Mucosa of rectum (tissue), 2 donors: ENCODE results near the gene DNM1L.
A peak's percentile ranks its signal among the peaks of the same experiment; 100 is the strongest.

Experiments
- H3K27ac ChIP-seq, 2 donors: one replicate each; pipeline ENCODE4 v1.7.0; 2013; ENCODE audit warnings: inconsistent platforms in 2 of 2, low read depth in 2 of 2, low read length in 2 of 2
- H3K27me3 ChIP-seq, 2 donors: one replicate each; pipeline ENCODE4 v1.7.0; 2013; ENCODE audit warnings: low read length in 2 of 2; ENCODE audit not compliant: control insufficient read depth in 2 of 2, insufficient read depth in 2 of 2
- H3K36me3 ChIP-seq, 2 donors: one replicate each; pipeline ENCODE4 v1.7.0; 2013; ENCODE audit warnings: low read length in 2 of 2; ENCODE audit not compliant: control insufficient read depth in 2 of 2, insufficient read depth in 2 of 2
- H3K4me1 ChIP-seq, 2 donors: one replicate each; pipeline ENCODE4 v1.7.0; 2013; ENCODE audit warnings: low read length in 2 of 2, mild to moderate bottlenecking in 1 of 2; ENCODE audit not compliant: control insufficient read depth in 2 of 2, insufficient read depth in 2 of 2
- H3K4me3 ChIP-seq, 2 donors: one replicate each; pipeline ENCODE4 v1.7.0; 2013; ENCODE audit warnings: low read length in 2 of 2
- H3K9ac ChIP-seq, 2 donors: one replicate each; pipeline ENCODE4 v1.7.0; 2013; ENCODE audit warnings: low read length in 2 of 2, low read depth in 1 of 2, mild to moderate bottlenecking in 1 of 2
- H3K9me3 ChIP-seq, 2 donors: one replicate each; pipeline ENCODE4 v1.7.0; 2013; ENCODE audit warnings: low read length in 2 of 2; ENCODE audit not compliant: control insufficient read depth in 2 of 2
- donor health status: healthy.
- donor health status: Normal muscosa, but diverticular disease.

The DNM1L gene

DNA sequence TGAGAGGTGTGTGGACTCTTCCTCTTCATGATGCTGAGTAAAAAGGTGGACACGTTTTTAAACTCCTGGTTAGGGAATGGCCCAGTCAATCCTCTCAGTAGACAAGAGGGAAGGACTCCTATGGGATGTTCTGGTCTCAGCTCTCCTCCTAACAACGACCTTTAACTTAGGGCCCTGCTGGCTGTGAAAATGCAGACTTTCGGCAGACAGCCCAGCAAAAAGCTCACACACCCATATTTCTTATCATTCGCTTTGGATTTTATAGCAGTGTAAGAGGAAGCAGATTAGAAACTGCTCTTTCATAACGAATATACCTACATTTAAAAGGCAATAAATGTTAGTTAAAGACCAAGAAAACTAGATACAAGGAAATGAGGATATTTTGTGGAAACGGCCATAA is 94.6 kb downstream of the DNM1L start:
- Histone ChIP-seq H3K4me1 (peaks cover 12 to 44% of the 10 kb centered on the region in 2 donors), H3K9ac (peak overlapping the region in 1 of 2 donors; percentile 6), H3K4me3 (no peak overlapping the region), H3K9me3 (no peaks in the 10 kb centered on the region), H3K27me3 (no peaks in the 10 kb centered on the region), H3K36me3 (no peaks in the 10 kb centered on the region), H3K27ac (peak overlapping the region; percentile 59 to 81)

DNA sequence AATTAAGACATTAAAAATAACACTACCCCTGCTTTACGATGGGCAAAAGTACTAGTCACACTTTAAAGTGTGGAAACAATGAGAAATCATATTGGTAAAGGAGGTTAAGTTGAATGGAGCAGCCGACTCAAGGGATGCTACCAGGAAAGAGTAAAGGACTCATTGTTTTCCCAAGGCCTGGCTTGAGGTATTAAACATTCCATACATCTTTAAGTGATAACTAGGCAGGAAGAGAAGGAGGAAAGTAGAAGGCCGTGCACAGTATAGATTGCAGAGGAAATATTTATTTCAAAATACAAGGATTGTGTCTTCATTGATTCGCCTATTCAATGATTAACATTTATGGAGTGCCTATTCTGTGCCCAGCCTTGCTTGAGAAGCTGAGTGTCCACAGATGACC is 97.2 kb downstream of the DNM1L start:
- no peak overlapping the region for H3K9ac ChIP-seq
- no peaks in the 10 kb centered on the region for H3K27me3 ChIP-seq
- peaks cover 12 to 39% of the 10 kb centered on the region in 2 donors for H3K4me1 ChIP-seq
- no peak overlapping the region for H3K4me3 ChIP-seq
- H3K36me3 ChIP-seq: no peaks in the 10 kb centered on the region
- peak overlapping the region; percentile 20 to 26 for H3K27ac ChIP-seq
- H3K9me3 ChIP-seq: no peaks in the 10 kb centered on the region

DNA sequence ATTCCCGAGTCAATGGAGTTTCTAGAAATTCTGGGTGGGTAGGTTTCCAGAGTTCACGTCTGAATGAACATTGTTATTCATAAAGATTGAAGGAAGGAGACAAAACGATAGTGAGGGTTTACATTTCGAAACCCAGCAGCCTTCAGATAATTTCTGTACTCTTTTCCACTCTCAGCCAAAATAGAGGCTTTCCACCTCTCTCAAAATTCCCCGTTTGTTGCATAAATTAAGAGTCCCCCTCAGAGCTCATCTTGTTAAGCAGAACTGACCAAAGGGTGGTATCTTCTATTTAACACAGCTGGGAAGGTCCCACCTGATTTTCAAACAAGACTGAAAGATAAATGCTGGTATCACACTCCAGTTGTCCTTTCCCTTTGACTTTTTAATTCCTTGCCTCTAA is 98.1 kb downstream of the DNM1L start:
- H3K27ac ChIP-seq: no peak overlapping the region
- no peaks in the 10 kb centered on the region for H3K27me3 ChIP-seq
- H3K36me3 ChIP-seq: no peaks in the 10 kb centered on the region
- peaks cover 12 to 37% of the 10 kb centered on the region in 2 donors for H3K4me1 ChIP-seq
- H3K9ac ChIP-seq: no peak overlapping the region
- H3K9me3 ChIP-seq: no peaks in the 10 kb centered on the region
- H3K4me3 ChIP-seq: no peak overlapping the region

DNA sequence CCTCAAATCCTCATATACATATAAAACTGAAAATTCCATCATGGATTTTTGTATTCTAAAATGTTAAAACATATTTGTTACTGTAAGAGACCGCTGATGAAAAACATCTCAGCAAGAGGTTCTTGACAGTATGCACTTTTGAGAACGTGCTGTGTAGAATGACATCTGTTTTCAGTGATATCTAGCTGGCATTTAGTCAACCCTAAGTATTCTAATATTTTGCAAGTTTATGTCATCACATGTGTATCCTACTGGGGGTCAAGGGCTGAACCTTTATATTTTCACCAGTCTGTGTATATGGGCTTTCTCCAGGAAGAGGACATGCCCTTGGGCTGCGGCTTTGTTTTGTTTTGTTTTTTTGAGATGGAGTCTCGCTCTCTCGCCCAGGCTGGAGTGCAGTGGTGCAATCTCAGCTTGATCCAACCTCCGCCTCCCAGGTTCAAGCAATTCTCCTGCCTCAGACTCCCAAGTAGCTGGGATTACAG is 98.6 kb downstream of the DNM1L start:
- no peaks in the 10 kb centered on the region for H3K9me3 ChIP-seq

DNA sequence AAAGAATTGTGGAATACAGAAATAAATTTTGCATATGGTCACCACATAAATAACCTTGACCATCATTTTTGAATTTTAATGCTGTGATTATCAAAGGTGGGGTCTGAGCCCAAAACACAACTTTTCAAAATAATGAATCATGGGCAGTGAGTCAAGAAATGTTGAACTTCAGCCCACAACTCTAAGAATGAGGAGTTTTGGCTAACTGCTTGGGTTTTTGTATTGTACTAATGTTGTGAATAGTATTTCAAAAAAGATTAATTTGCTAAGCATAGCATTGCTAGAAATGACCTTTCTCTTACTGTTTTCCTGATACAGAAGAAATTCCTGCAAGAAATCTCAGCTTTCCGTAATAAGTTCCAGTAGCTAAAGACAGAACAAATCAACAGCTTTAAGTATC is 101.0 kb downstream of the DNM1L start:
- Histone ChIP-seq H3K4me1 (peaks cover 0 to 23% of the 10 kb centered on the region in 2 donors), H3K9ac (no peak overlapping the region), H3K4me3 (no peak overlapping the region), H3K27ac (no peak overlapping the region), H3K36me3 (no peaks in the 10 kb centered on the region), H3K27me3 (no peaks in the 10 kb centered on the region), H3K9me3 (no peaks in the 10 kb centered on the region)

More for the DNA sequence above, 98.6 kb downstream of the DNM1L start:
- peaks cover 7 to 34% of the 10 kb centered on the region in 2 donors for H3K4me1 ChIP-seq
- no peaks in the 10 kb centered on the region for H3K36me3 ChIP-seq
- H3K9ac ChIP-seq: no peak overlapping the region
- no peak overlapping the region for H3K27ac ChIP-seq
- H3K27me3 ChIP-seq: no peaks in the 10 kb centered on the region
- no peak overlapping the region for H3K4me3 ChIP-seq

DNA sequence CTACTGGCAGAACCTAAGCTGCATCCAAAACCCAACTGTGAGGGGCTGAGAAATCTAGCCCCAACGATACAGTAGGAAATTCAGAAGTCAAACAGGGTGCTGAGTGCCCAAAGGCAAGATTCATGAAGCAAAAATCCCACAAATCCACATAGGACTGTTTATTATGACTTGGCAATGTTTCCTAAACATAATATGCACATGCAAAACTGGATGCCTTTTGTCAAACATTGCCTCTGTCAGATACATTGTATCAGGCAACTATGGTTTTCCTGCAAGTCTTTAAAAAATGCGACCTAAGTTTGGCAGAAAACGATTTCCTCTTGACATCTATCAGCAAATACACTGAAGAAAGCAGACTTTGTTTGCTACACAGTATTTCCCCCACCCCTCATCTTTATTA is 103.9 kb downstream of the DNM1L start:
- H3K9ac ChIP-seq: no peak overlapping the region
- no peak overlapping the region for H3K4me3 ChIP-seq
- peaks cover 0 to 8% of the 10 kb centered on the region in 2 donors for H3K4me1 ChIP-seq
- no peaks in the 10 kb centered on the region for H3K9me3 ChIP-seq
- no peaks in the 10 kb centered on the region for H3K27me3 ChIP-seq
- no peak overlapping the region for H3K27ac ChIP-seq
- H3K36me3 ChIP-seq: no peaks in the 10 kb centered on the region

DNA sequence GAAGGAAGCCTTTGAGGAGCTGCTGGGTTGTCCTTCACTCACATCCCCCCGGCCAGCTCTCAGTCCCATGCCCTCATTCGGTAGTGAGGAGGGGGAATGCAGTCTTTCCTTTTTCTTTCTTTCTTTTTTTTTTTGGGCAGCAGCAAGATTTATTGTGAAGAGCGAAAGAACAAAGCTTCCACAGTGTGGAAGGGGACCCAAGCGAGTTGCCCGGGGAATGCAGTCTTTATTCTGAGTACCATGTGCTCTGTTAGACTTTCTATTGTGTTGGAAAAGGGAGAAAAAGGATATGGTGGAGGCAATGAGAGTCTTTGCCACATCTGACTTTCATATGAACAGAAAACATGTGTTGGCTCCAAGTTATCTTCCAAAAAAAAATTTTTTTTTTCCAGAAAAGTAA is 106.5 kb downstream of the DNM1L start:
- Histone ChIP-seq H3K9me3 (no peaks in the 10 kb centered on the region), H3K27ac (no peak overlapping the region), H3K4me3 (no peak overlapping the region), H3K9ac (no peak overlapping the region), H3K36me3 (peaks cover 0 to 4% of the 10 kb centered on the region in 2 donors), H3K27me3 (no peaks in the 10 kb centered on the region), H3K4me1 (no peaks in the 10 kb centered on the region)

DNA sequence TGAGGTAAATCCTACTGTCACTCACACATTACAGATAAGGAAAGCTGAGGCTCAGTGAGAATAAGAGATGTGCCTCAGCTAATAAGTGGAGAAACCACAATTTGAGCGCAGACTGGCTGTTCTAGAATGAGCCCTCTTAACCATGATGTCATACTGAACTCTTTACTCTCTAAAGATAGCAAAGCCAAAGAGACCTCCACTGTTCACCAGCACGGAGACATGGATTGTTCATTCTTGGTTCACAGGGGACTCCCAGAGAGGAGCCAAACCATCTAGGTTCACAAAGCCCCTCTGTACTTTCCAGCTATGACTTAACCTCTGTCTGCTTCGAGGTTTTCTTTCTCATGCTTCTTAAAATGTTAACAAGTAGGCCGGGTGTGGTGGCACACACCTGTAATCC is 109.3 kb downstream of the DNM1L start:
- peaks cover 13% of the 10 kb centered on the region in 2 donors for H3K36me3 ChIP-seq
- H3K27ac ChIP-seq: no peak overlapping the region
- H3K4me1 ChIP-seq: no peaks in the 10 kb centered on the region
- H3K9ac ChIP-seq: no peak overlapping the region
- H3K4me3 ChIP-seq: no peak overlapping the region
- no peaks in the 10 kb centered on the region for H3K9me3 ChIP-seq
- H3K27me3 ChIP-seq: no peaks in the 10 kb centered on the region

DNA sequence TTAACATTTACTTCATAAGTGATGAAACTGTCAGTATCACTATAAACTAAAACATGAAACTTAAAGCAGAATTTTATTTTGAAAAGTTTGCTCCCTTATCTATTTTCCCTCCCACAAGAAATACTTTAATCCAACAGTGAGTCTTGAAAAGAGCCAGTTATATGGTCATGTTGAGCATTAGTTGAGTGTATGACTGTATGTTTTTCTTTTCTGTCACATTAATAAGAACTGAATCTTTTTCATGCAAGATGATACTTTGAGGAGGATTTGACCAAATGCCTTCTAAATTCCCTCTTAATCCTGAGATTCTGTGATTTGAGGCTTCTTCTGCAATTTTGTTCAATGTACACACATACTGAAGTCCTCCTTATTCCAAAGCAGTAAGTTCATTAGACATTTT is 110.3 kb downstream of the DNM1L start:
- Histone ChIP-seq H3K4me3 (no peak overlapping the region), H3K9ac (no peak overlapping the region), H3K9me3 (no peaks in the 10 kb centered on the region), H3K27ac (no peak overlapping the region), H3K4me1 (no peaks in the 10 kb centered on the region), H3K36me3 (peaks cover 16 to 20% of the 10 kb centered on the region in 2 donors), H3K27me3 (no peaks in the 10 kb centered on the region)

DNA sequence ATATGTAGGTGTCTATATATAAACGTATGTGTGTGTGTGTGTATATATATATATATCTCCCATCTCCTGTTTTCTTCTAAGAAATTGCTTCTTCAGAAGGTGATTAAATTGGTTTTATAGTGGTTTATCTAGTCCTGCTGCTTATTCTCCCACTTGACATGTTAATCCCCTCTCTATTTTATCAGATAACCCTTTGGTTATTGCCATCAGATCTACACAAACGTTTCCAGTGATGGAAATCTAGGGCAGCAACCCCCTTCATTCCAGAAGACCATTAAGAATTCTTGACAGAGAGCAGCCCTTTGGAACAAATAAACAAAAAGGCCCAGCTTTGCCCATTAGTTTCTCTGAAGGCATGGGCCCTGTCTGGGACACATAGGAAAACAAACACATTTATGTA is 110.8 kb downstream of the DNM1L start:
- Histone ChIP-seq H3K36me3 (peaks cover 16 to 24% of the 10 kb centered on the region in 2 donors), H3K4me3 (no peak overlapping the region), H3K9ac (no peak overlapping the region), H3K27ac (no peak overlapping the region), H3K27me3 (no peaks in the 10 kb centered on the region), H3K9me3 (no peaks in the 10 kb centered on the region), H3K4me1 (no peaks in the 10 kb centered on the region)

DNA sequence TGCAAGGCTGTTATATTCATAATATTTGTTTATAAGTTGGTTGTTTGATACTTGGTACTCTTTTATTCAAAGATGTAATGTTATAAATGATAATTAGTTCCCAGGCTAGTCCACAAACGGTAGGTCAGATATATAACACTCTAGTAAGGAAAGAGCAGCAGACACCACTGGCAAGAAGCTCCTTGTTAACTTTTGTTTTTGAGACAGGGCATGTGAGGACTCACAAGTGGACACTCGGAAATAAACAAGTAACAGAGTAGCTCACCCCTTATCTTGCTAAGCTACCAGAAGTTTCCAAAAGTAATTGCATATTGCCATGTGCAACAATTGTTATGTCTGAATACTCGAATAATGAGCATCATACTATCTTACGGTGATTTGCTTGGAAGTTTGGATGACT is 115.2 kb downstream of the DNM1L start:
- no peak overlapping the region for H3K27ac ChIP-seq

More for the DNA sequence above, 115.2 kb downstream of the DNM1L start:
- Histone ChIP-seq H3K27me3 (no peaks in the 10 kb centered on the region), H3K36me3 (peaks cover 26 to 29% of the 10 kb centered on the region in 2 donors), H3K9me3 (no peaks in the 10 kb centered on the region), H3K4me1 (no peaks in the 10 kb centered on the region), H3K4me3 (no peak overlapping the region), H3K9ac (no peak overlapping the region)
